ENCODE results near the gene CUX1. TPM values are rescaled to one million over a fixed set of nuclear protein-coding genes. Genes with fewer than 3 reads are reported as not detected.

CUX1 gene
- total RNA-seq, 1 experiment from 2014 or later: 53.5 TPM

- Histone ChIP-seq H3K27ac (ENCODE audit: insufficient read length, low read depth, low read length) (no peak overlapping the region), H3K4me2 (ENCODE audit: insufficient read depth, insufficient read length, low read length) (no peak overlapping the region), H3K9ac (ENCODE audit: extremely low read depth, insufficient read length, low read length) (no peak overlapping the region), H3K79me2 (ENCODE audit: insufficient read depth, low read length) (no peaks in the 10 kb centered on the region), H2AFZ (ENCODE audit: low read length) (no peak overlapping the region), H3K79me1 (ENCODE audit: insufficient read depth, low read depth, low read length, poor library complexity, severe bottlenecking) (no peaks in the 10 kb centered on the region), H2BK120ac (ENCODE audit: low read depth, low read length, poor library complexity, severe bottlenecking) (no peak overlapping the region), H3K23ac (ENCODE audit: insufficient read length, low read depth, low read length) (no peak overlapping the region), H2BK15ac (ENCODE audit: low read depth, low read length) (no peak overlapping the region), H3K9me3 (ENCODE audit: control insufficient read depth, low read depth, low read length) (no peaks in the 10 kb centered on the region), H2AK5ac (ENCODE audit: insufficient read length, low read length) (no peak overlapping the region), H3K18ac (ENCODE audit: insufficient read length, low read depth, low read length) (no peak overlapping the region), H2BK20ac (ENCODE audit: low read depth, low read length, poor library complexity, severe bottlenecking) (no peak overlapping the region), H4K5ac (ENCODE audit: insufficient read length, low read depth, low read length) (no peak overlapping the region), H4K8ac (replicated peaks; ENCODE audit: insufficient read length, low read depth, low read length) (no peak overlapping the region), H3K4me1 (ENCODE audit: insufficient read depth, low read length) (no peaks in the 10 kb centered on the region), H4K20me1 (ENCODE audit: control insufficient read depth, insufficient read depth, insufficient read length) (no peaks in the 10 kb centered on the region), H3T11ph (ENCODE audit: low read length) (no peak overlapping the region), H3K23me2 (ENCODE audit: insufficient read length, low read depth, low read length, poor library complexity, severe bottlenecking) (no peaks in the 10 kb centered on the region), H3K56ac (ENCODE audit: insufficient read length, low read depth, low read length) (no peak overlapping the region), H3K27me3 (ENCODE audit: insufficient read depth, low read length) (no peaks in the 10 kb centered on the region), H2BK5ac (ENCODE audit: insufficient read length, low read length) (no peak overlapping the region), H2BK12ac (ENCODE audit: insufficient read length, low read depth, low read length) (no peak overlapping the region), H4K91ac (ENCODE audit: insufficient read length, low read depth, low read length) (no peak overlapping the region), H3K4ac (ENCODE audit: low read depth, low read length) (no peak overlapping the region), H3K14ac (ENCODE audit: insufficient read depth, low read length) (no peak overlapping the region)
- H3K9me3 Mint-ChIP-seq: no peaks in the 10 kb centered on the region; a peak in 1 of 5 replicates
- H3K27ac Mint-ChIP-seq: peak overlapping the region in 2 of 3 experiments; percentile 78 to 92; a peak in 4 of 7 replicates
- peaks cover 23 to 57% (median 27%) of the 10 kb centered on the region in 3 experiments; a peak in 6 of 7 replicates for H3K36me3 Mint-ChIP-seq (ENCODE audit: insufficient read depth in 1 of 3, low read depth in 3 of 3)
- DNase-seq: no peak
- no peaks in the 10 kb centered on the region; the same call in 1 of the 2 replicates for H3K27me3 Mint-ChIP-seq (ENCODE audit: low read depth)
- peaks cover 5 to 13% of the 10 kb centered on the region in 2 experiments; a peak in 3 of 4 replicates for H3K4me1 Mint-ChIP-seq
- no peak overlapping the region for H3K4me3 Mint-ChIP-seq
- TF ChIP-seq CTCF (conservative IDR thresholded peaks at IDR 0.05): no peak
- WGBS (ENCODE audit: extremely low coverage, insufficient read length, low lambda C conversion rate): no CpG with 5 or more reads among the region's 11 CpGs
These were observed 284.5 kb downstream of the CUX1 start for GRCh38 chr7:102101926-102102325.

Measured in H9 (cell line).